ENCODE data around the gene BMERB1. TPM values are rescaled to one million over a fixed set of nuclear protein-coding genes. Genes with fewer than 3 reads are reported as not detected.

Gene BMERB1
- total RNA-seq, 1 experiment from 2014 or later, result 80.0 TPM

DNA sequence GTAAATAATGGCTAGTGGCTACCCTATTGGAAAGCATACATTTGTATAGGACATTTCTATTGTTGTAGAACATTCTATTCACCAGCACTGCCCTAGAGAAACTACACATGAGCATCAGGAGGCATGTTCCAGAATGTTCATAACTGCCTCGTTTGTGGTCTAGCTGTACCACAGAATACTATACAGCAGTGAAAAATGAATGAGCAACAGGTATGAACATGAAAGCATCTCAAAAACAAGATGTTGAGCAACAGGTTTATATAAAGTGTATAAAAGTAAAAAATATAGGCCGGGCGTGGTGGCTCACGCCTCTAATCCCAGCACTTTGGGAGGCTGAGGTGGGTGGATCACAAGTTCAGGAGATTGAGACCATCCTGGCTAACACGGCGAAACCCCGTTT, 91.7 kb downstream of the BMERB1 start:
- no peak for ATAC-seq
- Histone ChIP-seq H3K9me3 (ENCODE audit: control insufficient read depth, insufficient read depth, low read depth, low read length) (no peaks in the 10 kb centered on the region), H3K4me1 (ENCODE audit: control insufficient read depth, insufficient read depth, low read length) (no peaks in the 10 kb centered on the region), H3K27me3 (ENCODE audit: control insufficient read depth, insufficient read depth, low read length) (no peaks in the 10 kb centered on the region), H3K4me3 (ENCODE audit: low read depth in 2 of 2, low read length in 2 of 2) (no peak overlapping the region), H3K27ac (ENCODE audit: low read length) (no peak overlapping the region), H3K36me3 (ENCODE audit: control insufficient read depth, insufficient read depth, low read length) (no peaks in the 10 kb centered on the region)
- CTCF ChIA-PET, result no interaction called here
- no peak for DNase-seq (ENCODE audit: low read depth, low spot score)
- in situ Hi-C loops (cut with HindIII; ENCODE audit: low pct_unique_long_range_greater_than_20kb, low sequenced_read_pairs) (no loop called here), intact Hi-C loops (cut with micrococcal nuclease; ENCODE audit: unreplicated experiment) (no loop called here)
- POLR2A ChIA-PET, result no interaction called here
- no TSS peak for BruUV-seq (replicated peaks)
- TF ChIP-seq POLR2AphosphoS5 (IDR thresholded peaks at IDR 0.05; ENCODE audit: low read depth, low read length) (no peak), SIN3A (IDR thresholded peaks at IDR 0.05; ENCODE audit: borderline replicate concordance, insufficient read depth, low read depth, low read length) (no peak), TCF7L2 (IDR thresholded peaks at IDR 0.05; ENCODE audit: low read depth, low read length) (no peak)
- TF ChIP-seq, protein P1, sequence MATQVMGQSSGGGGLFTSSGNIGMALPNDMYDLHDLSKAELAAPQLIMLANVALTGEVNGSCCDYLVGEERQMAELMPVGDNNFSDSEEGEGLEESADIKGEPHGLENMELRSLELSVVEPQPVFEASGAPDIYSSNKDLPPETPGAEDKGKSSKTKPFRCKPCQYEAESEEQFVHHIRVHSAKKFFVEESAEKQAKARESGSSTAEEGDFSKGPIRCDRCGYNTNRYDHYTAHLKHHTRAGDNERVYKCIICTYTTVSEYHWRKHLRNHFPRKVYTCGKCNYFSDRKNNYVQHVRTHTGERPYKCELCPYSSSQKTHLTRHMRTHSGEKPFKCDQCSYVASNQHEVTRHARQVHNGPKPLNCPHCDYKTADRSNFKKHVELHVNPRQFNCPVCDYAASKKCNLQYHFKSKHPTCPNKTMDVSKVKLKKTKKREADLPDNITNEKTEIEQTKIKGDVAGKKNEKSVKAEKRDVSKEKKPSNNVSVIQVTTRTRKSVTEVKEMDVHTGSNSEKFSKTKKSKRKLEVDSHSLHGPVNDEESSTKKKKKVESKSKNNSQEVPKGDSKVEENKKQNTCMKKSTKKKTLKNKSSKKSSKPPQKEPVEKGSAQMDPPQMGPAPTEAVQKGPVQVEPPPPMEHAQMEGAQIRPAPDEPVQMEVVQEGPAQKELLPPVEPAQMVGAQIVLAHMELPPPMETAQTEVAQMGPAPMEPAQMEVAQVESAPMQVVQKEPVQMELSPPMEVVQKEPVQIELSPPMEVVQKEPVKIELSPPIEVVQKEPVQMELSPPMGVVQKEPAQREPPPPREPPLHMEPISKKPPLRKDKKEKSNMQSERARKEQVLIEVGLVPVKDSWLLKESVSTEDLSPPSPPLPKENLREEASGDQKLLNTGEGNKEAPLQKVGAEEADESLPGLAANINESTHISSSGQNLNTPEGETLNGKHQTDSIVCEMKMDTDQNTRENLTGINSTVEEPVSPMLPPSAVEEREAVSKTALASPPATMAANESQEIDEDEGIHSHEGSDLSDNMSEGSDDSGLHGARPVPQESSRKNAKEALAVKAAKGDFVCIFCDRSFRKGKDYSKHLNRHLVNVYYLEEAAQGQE (IDR thresholded peaks at IDR 0.05; ENCODE audit: insufficient read depth in 1 of 2, low read depth in 2 of 2, low read length in 1 of 2), result no peak
- TF ChIP-seq, protein P2, sequence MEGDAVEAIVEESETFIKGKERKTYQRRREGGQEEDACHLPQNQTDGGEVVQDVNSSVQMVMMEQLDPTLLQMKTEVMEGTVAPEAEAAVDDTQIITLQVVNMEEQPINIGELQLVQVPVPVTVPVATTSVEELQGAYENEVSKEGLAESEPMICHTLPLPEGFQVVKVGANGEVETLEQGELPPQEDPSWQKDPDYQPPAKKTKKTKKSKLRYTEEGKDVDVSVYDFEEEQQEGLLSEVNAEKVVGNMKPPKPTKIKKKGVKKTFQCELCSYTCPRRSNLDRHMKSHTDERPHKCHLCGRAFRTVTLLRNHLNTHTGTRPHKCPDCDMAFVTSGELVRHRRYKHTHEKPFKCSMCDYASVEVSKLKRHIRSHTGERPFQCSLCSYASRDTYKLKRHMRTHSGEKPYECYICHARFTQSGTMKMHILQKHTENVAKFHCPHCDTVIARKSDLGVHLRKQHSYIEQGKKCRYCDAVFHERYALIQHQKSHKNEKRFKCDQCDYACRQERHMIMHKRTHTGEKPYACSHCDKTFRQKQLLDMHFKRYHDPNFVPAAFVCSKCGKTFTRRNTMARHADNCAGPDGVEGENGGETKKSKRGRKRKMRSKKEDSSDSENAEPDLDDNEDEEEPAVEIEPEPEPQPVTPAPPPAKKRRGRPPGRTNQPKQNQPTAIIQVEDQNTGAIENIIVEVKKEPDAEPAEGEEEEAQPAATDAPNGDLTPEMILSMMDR (IDR thresholded peaks at IDR 0.05), result no peak

DNA sequence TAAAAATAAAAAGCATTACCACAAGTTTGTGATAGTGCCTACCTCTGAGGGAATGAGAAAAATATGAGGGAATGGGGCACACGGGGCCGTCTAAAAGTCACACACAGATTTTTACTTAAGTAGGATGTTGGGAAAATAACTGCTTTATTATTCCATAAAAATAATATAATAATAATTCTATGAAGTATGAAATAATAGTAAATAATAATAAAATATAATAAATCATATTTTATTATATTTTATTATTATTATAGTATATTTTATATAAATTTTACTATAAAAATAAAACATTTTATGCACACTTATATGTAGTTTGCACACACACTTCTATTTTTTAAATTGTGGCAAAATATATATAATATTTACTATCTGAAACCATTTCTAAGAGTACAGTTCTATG, 92.3 kb downstream of the BMERB1 start:
- ATAC-seq (no peak), DNase-seq (ENCODE audit: low read depth, low spot score) (no peak)
- Histone ChIP-seq H3K36me3 (ENCODE audit: control insufficient read depth, insufficient read depth, low read length) (no peaks in the 10 kb centered on the region), H3K27me3 (ENCODE audit: control insufficient read depth, insufficient read depth, low read length) (no peaks in the 10 kb centered on the region), H3K4me1 (ENCODE audit: control insufficient read depth, insufficient read depth, low read length) (no peaks in the 10 kb centered on the region), H3K27ac (ENCODE audit: low read length) (no peak overlapping the region), H3K9me3 (ENCODE audit: control insufficient read depth, insufficient read depth, low read depth, low read length) (no peaks in the 10 kb centered on the region), H3K4me3 (ENCODE audit: low read depth in 2 of 2, low read length in 2 of 2) (no peak overlapping the region)
- ChIA-PET POLR2A (no interaction called here), CTCF (no interaction called here)
- in situ Hi-C loops (cut with HindIII; ENCODE audit: low pct_unique_long_range_greater_than_20kb, low sequenced_read_pairs), result no loop called here
- BruUV-seq (replicated peaks), result no TSS peak
- TF ChIP-seq SIN3A (IDR thresholded peaks at IDR 0.05; ENCODE audit: borderline replicate concordance, insufficient read depth, low read depth, low read length) (no peak), TCF7L2 (IDR thresholded peaks at IDR 0.05; ENCODE audit: low read depth, low read length) (no peak), POLR2AphosphoS5 (IDR thresholded peaks at IDR 0.05; ENCODE audit: low read depth, low read length) (no peak)
- TF ChIP-seq, protein P2 (IDR thresholded peaks at IDR 0.05), result no peak
- TF ChIP-seq, protein P1 (IDR thresholded peaks at IDR 0.05; ENCODE audit: insufficient read depth in 1 of 2, low read depth in 2 of 2, low read length in 1 of 2), result no peak
- intact Hi-C loops (cut with micrococcal nuclease; ENCODE audit: unreplicated experiment), result no loop called here
